NCI-H510A treated with DMSO at 0.1 percent for 48 hours (cell line): ENCODE data around the gene MCTP1.
"Not testable (repeated sequence)": the region's sequence is repeated elsewhere in the genome, so short reads cannot be mapped to it uniquely, and the experiment has no call there.

ENCODE experiments used
- DNase-seq: peaks from one replicate; lab custom pipeline; 2025; lab: John Stamatoyannopoulos, UW

MCTP1 gene

GRCh38 chr5:94959279-94959678, 325.6 kb downstream of the MCTP1 start:
- not testable (repeated sequence) for DNase-seq

- DNase-seq, result no peak
Observed at GRCh38 chr5:94945656-94946055, 339.2 kb downstream of the MCTP1 start.

- no peak for DNase-seq
Observed at GRCh38 chr5:94944160-94944559, 340.7 kb downstream of the MCTP1 start.

- DNase-seq, result no peak
Observed at GRCh38 chr5:94941122-94941755, 343.7 kb downstream of the MCTP1 start.

GRCh38 chr5:94932259-94932658, 352.6 kb downstream of the MCTP1 start:
- DNase-seq, result no peak

GRCh38 chr5:94928891-94929290, 356.0 kb downstream of the MCTP1 start:
- DNase-seq, result no peak

GRCh38 chr5:94920570-94920969, 364.3 kb downstream of the MCTP1 start:
- no peak for DNase-seq

GRCh38 chr5:94916619-94917018, 368.3 kb downstream of the MCTP1 start:
- DNase-seq, result no peak

GRCh38 chr5:94911276-94911675, 373.6 kb downstream of the MCTP1 start:
- DNase-seq, result no peak

- DNase-seq, result no peak
Observed at GRCh38 chr5:94910721-94911120, 374.2 kb downstream of the MCTP1 start.

GRCh38 chr5:94908889-94909480, 375.9 kb downstream of the MCTP1 start:
- DNase-seq, result peak; percentile 3

- DNase-seq, result no peak
Observed at GRCh38 chr5:94906750-94907149, 378.1 kb downstream of the MCTP1 start.

GRCh38 chr5:94903726-94904125, 381.2 kb downstream of the MCTP1 start:
- no peak for DNase-seq

- DNase-seq, result no peak
Observed at GRCh38 chr5:94901191-94901979, 383.5 kb downstream of the MCTP1 start.

- DNase-seq, result no peak
Observed at GRCh38 chr5:94900006-94900505, 384.8 kb downstream of the MCTP1 start.

- peak; percentile 2 for DNase-seq
Observed at GRCh38 chr5:94893412-94894135, 391.3 kb downstream of the MCTP1 start.

GRCh38 chr5:94891972-94892371, 392.9 kb downstream of the MCTP1 start:
- no peak for DNase-seq

GRCh38 chr5:94891565-94891964, 393.3 kb downstream of the MCTP1 start:
- DNase-seq, result no peak

- no peak for DNase-seq
Observed at GRCh38 chr5:94890907-94891306, 394.0 kb downstream of the MCTP1 start.

GRCh38 chr5:94888674-94889073, 396.2 kb downstream of the MCTP1 start:
- no peak for DNase-seq

GRCh38 chr5:94885931-94886330, 399.0 kb downstream of the MCTP1 start:
- DNase-seq, result no peak

- DNase-seq, result no peak
Observed at GRCh38 chr5:94884311-94884710, 400.6 kb downstream of the MCTP1 start.
